PC-3 (cell line): ENCODE measurements around the gene SSBP2.

ENCODE experiments used
- EZH2 ChIP-seq: fragments of 300-600 bp; sonication (generic); IDR thresholded peaks from one replicate; pipeline ENCODE4 v1.6.1; 2017; ENCODE audit warnings: antibody characterized with exemption, mild to moderate bottlenecking, low read length; ENCODE audit not compliant: unreplicated experiment
- TF ChIP-seq, protein P1 (sequence below): fragments of 300-600 bp; sonication (generic); conservative IDR thresholded peaks from 2 replicates; pipeline ENCODE4 v1.5.1; 2017; ENCODE audit warnings: antibody characterized with exemption, low read depth, mild to moderate bottlenecking, low read length

DNA sequence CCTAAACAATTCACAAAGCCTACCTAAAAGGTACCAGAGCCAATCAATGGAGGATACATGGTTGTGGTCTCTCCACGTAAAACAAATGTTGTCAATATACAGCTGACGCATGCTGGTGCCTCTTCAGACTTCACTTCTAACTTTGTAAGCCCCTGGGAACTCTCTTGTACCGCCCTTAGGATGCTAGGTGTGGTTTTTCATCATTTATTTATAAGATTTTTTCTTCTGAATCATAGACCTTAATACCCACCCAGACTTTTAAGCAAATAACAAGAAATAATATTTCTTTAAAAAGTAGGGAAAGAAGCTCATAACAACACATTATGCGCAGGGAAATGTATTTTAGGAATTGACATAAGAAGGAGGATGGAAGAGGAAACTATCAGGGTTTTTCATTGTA is 33.0 kb downstream of the SSBP2 start:
- TF ChIP-seq, protein P1, sequence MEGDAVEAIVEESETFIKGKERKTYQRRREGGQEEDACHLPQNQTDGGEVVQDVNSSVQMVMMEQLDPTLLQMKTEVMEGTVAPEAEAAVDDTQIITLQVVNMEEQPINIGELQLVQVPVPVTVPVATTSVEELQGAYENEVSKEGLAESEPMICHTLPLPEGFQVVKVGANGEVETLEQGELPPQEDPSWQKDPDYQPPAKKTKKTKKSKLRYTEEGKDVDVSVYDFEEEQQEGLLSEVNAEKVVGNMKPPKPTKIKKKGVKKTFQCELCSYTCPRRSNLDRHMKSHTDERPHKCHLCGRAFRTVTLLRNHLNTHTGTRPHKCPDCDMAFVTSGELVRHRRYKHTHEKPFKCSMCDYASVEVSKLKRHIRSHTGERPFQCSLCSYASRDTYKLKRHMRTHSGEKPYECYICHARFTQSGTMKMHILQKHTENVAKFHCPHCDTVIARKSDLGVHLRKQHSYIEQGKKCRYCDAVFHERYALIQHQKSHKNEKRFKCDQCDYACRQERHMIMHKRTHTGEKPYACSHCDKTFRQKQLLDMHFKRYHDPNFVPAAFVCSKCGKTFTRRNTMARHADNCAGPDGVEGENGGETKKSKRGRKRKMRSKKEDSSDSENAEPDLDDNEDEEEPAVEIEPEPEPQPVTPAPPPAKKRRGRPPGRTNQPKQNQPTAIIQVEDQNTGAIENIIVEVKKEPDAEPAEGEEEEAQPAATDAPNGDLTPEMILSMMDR, result no peak
- no peak for TF ChIP-seq EZH2
